ENCODE data around the gene N4BP3.

DNA sequence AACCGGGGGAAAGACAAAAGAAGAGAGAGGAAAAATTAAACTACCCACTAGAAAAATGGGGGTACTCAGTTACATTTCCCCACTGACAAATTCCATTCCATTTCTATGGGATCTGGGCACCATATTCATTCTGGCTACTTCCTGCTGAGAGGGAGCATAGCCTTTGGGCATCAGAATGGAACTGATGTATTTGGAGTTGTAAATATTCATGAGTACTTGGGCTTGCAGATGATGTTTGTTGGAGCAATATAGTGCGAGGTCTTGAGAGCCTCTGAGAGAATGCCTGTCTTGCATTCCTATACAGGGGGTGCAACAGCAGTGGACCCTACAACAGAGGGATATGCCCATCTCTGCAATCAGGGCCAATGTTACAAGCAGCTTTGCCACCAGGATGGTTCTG is 57.1 kb downstream of the N4BP3 start:
- TF ChIP-seq, protein P1, sequence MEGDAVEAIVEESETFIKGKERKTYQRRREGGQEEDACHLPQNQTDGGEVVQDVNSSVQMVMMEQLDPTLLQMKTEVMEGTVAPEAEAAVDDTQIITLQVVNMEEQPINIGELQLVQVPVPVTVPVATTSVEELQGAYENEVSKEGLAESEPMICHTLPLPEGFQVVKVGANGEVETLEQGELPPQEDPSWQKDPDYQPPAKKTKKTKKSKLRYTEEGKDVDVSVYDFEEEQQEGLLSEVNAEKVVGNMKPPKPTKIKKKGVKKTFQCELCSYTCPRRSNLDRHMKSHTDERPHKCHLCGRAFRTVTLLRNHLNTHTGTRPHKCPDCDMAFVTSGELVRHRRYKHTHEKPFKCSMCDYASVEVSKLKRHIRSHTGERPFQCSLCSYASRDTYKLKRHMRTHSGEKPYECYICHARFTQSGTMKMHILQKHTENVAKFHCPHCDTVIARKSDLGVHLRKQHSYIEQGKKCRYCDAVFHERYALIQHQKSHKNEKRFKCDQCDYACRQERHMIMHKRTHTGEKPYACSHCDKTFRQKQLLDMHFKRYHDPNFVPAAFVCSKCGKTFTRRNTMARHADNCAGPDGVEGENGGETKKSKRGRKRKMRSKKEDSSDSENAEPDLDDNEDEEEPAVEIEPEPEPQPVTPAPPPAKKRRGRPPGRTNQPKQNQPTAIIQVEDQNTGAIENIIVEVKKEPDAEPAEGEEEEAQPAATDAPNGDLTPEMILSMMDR (IDR thresholded peaks at IDR 0.05), result no peak
- no peak for TF ChIP-seq POLR2A (IDR thresholded peaks at IDR 0.05)
